Measurements from ENCODE around the gene ACAP3. TPM values are rescaled to one million over a fixed set of nuclear protein-coding genes. Genes with fewer than 3 reads are reported as not detected.

The ACAP3 gene
- total and polyA plus RNA-seq, 2 donors (not counting 3 experiments of a cell fraction or from before 2014, with no cell fraction given), result 27.8 to 39.0 TPM

GRCh38 chr1:1313500-1314236, 5.9 kb upstream of the ACAP3 start:
- Histone ChIP-seq H3K9ac (replicated peaks; ENCODE audit: extremely low read depth, insufficient read depth, low read length) (no peak overlapping the region), H2AFZ (ENCODE audit: low read depth, low read length) (no peak overlapping the region), H3K4me2 (ENCODE audit: insufficient read depth, low read length) (no peak overlapping the region), H3K27me3 (ENCODE audit: control insufficient read depth in 2 of 2, insufficient read depth in 2 of 2, low read length in 2 of 2) (no peaks in the 10 kb centered on the region), H4K20me1 (replicated peaks; ENCODE audit: control insufficient read depth, extremely low read depth, insufficient read depth, low read length) (no peaks in the 10 kb centered on the region), H3K9me3 (replicated peaks; ENCODE audit: control insufficient read depth, insufficient read depth, low read length) (no peaks in the 10 kb centered on the region), H3K9me1 (replicated peaks; ENCODE audit: control insufficient read depth, extremely low read depth, insufficient read depth, low read length) (no peaks in the 10 kb centered on the region), H3K4me3 (replicated peaks in 1 of 3; ENCODE audit: insufficient read depth in 1 of 3, low read depth in 1 of 3, low read length in 3 of 3) (no peak overlapping the region), H3K27ac (ENCODE audit: insufficient read depth, low read depth, low read length) (no peak overlapping the region), H3K36me3 (ENCODE audit: control insufficient read depth in 2 of 2, extremely low read depth in 1 of 2, insufficient read depth in 2 of 2, low read length in 2 of 2) (peaks cover 0 to 41% of the 10 kb centered on the region in 2 experiments), H3K4me1 (ENCODE audit: control insufficient read depth, extremely low read depth, insufficient read depth, low read length) (peaks cover 5% of the 10 kb centered on the region), H3K79me2 (ENCODE audit: control insufficient read depth, insufficient read depth, low read length) (peaks cover 1% of the 10 kb centered on the region)
- CTCF ChIA-PET, result no interaction called here
- dilution Hi-C loops (cut with MboI; ENCODE audit: extremely low pct_ligation_motif_present, low sequenced_read_pairs) (no loop called here), intact Hi-C loops (cut with micrococcal nuclease) (no loop called here)
- TF ChIP-seq JUN (IDR thresholded peaks at IDR 0.05; ENCODE audit: borderline replicate concordance, insufficient read depth, insufficient read length, low read depth) (no peak), POLR2AphosphoS5 (IDR thresholded peaks at IDR 0.05; ENCODE audit: insufficient read depth, low read depth, low read length) (no peak), CTCF (IDR thresholded peaks at IDR 0.05; ENCODE audit: extremely low read depth in 1 of 2, insufficient read depth in 1 of 2, low read depth in 1 of 2, low read length in 2 of 2) (no peak)
- FAIRE-seq, result no peak
- POLR2A ChIA-PET, result interaction anchor here (0.5 kb wide), 1 partner anchor 81 kb away, joined by 3 read pairs; no protein-coding TSS in a partner anchor
- DNase-seq (ENCODE audit: low read depth, low spot score), result no peak
- BruUV-seq (replicated peaks), result no TSS peak

Data from endothelial cell of umbilical vein (primary cell).